Activated CD4-positive, alpha-beta memory T cell treated with anti-CD3 and anti-CD28 coated beads, Interleukin-2, amount 10 ng/mL, durations not matched to agents 7 days and 5 days (primary cell): Measurements from ENCODE around the gene TRPT1. TPM values are rescaled to one million over a fixed set of nuclear protein-coding genes. Genes with fewer than 3 reads are reported as not detected.

Experiments used
- CTCF ChIA-PET: fragments of 350-600 bp; sonication (Branson Sonifier 250); formaldehyde crosslinking; loops from one replicate; lab custom pipeline; 2021; ENCODE audit warnings: antibody characterized with exemption, inconsistent platforms; lab: Charles Lee
- POLR2A ChIA-PET: fragments of 350-600 bp; sonication (Branson Sonifier 250); formaldehyde crosslinking; loops from one replicate; lab custom pipeline; 2021; ENCODE audit warnings: antibody characterized with exemption; lab: Charles Lee
- DNase-seq: peaks from one replicate; pipeline ENCODE4 v3.0.0-alpha.2; 2020
- H3K27ac Mint-ChIP-seq: one replicate; pipeline ENCODE4 v1.8.0; 2021; ENCODE audit warnings: mild to moderate bottlenecking, mixed read lengths
- H3K27me3 Mint-ChIP-seq: one replicate; pipeline ENCODE4 v1.8.0; 2021; ENCODE audit warnings: mixed read lengths
- H3K36me3 Mint-ChIP-seq: one replicate; pipeline ENCODE4 v1.8.0; 2021; ENCODE audit warnings: low read depth, mixed read lengths
- H3K4me1 Mint-ChIP-seq: one replicate; pipeline ENCODE4 v1.8.0; 2021; ENCODE audit warnings: mixed read lengths
- H3K4me3 Mint-ChIP-seq: one replicate; pipeline ENCODE4 v1.8.0; 2021; ENCODE audit warnings: mild to moderate bottlenecking, mixed read lengths
- H3K9me3 Mint-ChIP-seq: one replicate; pipeline ENCODE4 v1.8.0; 2021; ENCODE audit warnings: mixed read lengths
- total RNA-seq, 2 experiments: library from RNA; stranded (reverse); gene quantifications; one replicate each; pipeline ENCODE4 v1.2.3, GENCODE V29; 2021

TRPT1 gene
- total RNA-seq, 2 experiments from 2014 or later = 34.7 to 35.3 TPM

GRCh38 chr11:64210301-64211020 lies 15.5 kb downstream of the TRPT1 start:
- CTCF ChIA-PET = interaction anchor here (0.8 kb wide), 1 partner anchor 61 kb away, joined by 4 read pairs; no protein-coding TSS in a partner anchor
- POLR2A ChIA-PET = interaction anchor here (0.5 to 11.9 kb wide), 6 partner anchors 10 to 91 kb away, joined by 3 to 275 read pairs (median 8); partner anchors contain the start of genes FKBP2, NUDT22, STIP1 and TRPT1
- Mint-ChIP-seq H3K4me1 (peaks cover 49% of the 10 kb centered on the region), H3K36me3 (peaks cover 77% of the 10 kb centered on the region), H3K9me3 (no peaks in the 10 kb centered on the region), H3K4me3 (no peak overlapping the region), H3K27me3 (no peaks in the 10 kb centered on the region), H3K27ac (no peak overlapping the region)
- no peak for DNase-seq

- peaks cover 53% of the 10 kb centered on the region for H3K4me1 Mint-ChIP-seq
- peak overlapping the region; percentile 96 for H3K27ac Mint-ChIP-seq
- H3K36me3 Mint-ChIP-seq = peaks cover 74% of the 10 kb centered on the region
- no peak overlapping the region for H3K4me3 Mint-ChIP-seq
- H3K27me3 Mint-ChIP-seq = no peaks in the 10 kb centered on the region
- no peak for DNase-seq
- ChIA-PET POLR2A (interaction anchor here (1.2 to 11.9 kb wide), 4 partner anchors 11 to 61 kb away, joined by 3 to 275 read pairs (median 180); partner anchors contain the start of genes NUDT22, STIP1 and TRPT1), CTCF (no interaction called here)
- no peaks in the 10 kb centered on the region for H3K9me3 Mint-ChIP-seq
Measured at GRCh38 chr11:64209563-64209843, 16.5 kb downstream of the TRPT1 start.

GRCh38 chr11:64208796-64209562 lies 17.0 kb downstream of the TRPT1 start:
- no peak for DNase-seq
- POLR2A ChIA-PET = interaction anchor here (1.1 to 11.9 kb wide), 10 partner anchors 12 to 343 kb away, joined by 3 to 275 read pairs (median 48); partner anchors contain the start of genes CATSPERZ, DNAJC4, ESRRA and FKBP2
- H3K27me3 Mint-ChIP-seq = no peaks in the 10 kb centered on the region
- no peaks in the 10 kb centered on the region for H3K9me3 Mint-ChIP-seq
- CTCF ChIA-PET = interaction anchor here (5.4 to 7.0 kb wide), 2 partner anchors 23 to 94 kb away, joined by 71 to 154 read pairs; partner anchors contain the start of genes CATSPERZ, ESRRA and STIP1
- H3K4me1 Mint-ChIP-seq = peaks cover 58% of the 10 kb centered on the region
- peak overlapping the region; percentile 96 for H3K27ac Mint-ChIP-seq
- peak overlapping the region; percentile 51 for H3K4me3 Mint-ChIP-seq
- H3K36me3 Mint-ChIP-seq = peaks cover 77% of the 10 kb centered on the region

- POLR2A ChIA-PET = interaction anchor here (1.1 to 11.9 kb wide), 16 partner anchors 13 to 537 kb away, joined by 3 to 275 read pairs (median 20); partner anchors contain the start of genes BAD, CATSPERZ, DNAJC4 and ESRRA
- Mint-ChIP-seq H3K4me3 (peak overlapping the region; percentile 86), H3K27ac (peak overlapping the region; percentile 96), H3K27me3 (no peaks in the 10 kb centered on the region), H3K36me3 (peaks cover 81% of the 10 kb centered on the region), H3K4me1 (peaks cover 61% of the 10 kb centered on the region), H3K9me3 (no peaks in the 10 kb centered on the region)
- CTCF ChIA-PET = interaction anchor here (1.5 to 7.0 kb wide), 6 partner anchors 20 to 134 kb away, joined by 5 to 154 read pairs (median 25); partner anchors contain the start of genes CATSPERZ, DNAJC4, ESRRA and NUDT22
- DNase-seq = no peak
Measured at GRCh38 chr11:64208086-64208795, 17.7 kb downstream of the TRPT1 start.

- POLR2A ChIA-PET = interaction anchor here (0.6 to 11.9 kb wide), 24 partner anchors 13 to 1326 kb away, joined by 3 to 275 read pairs (median 10); partner anchors contain the start of genes BAD, CATSPERZ, DNAJC4 and ESRRA
- Mint-ChIP-seq H3K27ac (peak overlapping the region; percentile 96), H3K4me3 (peak overlapping the region; percentile 86), H3K4me1 (peaks cover 60% of the 10 kb centered on the region), H3K36me3 (peaks cover 81% of the 10 kb centered on the region), H3K9me3 (no peaks in the 10 kb centered on the region), H3K27me3 (no peaks in the 10 kb centered on the region)
- CTCF ChIA-PET = interaction anchor here (0.6 to 7.0 kb wide), 14 partner anchors 8 to 149 kb away, joined by 3 to 154 read pairs (median 8); partner anchors contain the start of genes BAD, CATSPERZ, DNAJC4 and ESRRA
- DNase-seq = peak; percentile 88
Measured at GRCh38 chr11:64207256-64208085, 18.5 kb downstream of the TRPT1 start.

GRCh38 chr11:64206457-64207255 lies 19.3 kb downstream of the TRPT1 start, which contains the start of gene FERMT3:
Gene FERMT3 (plus strand): TSS chr11:64206721. CDS start chr11:64207365, 644 bp downstream.
- peak within 1 kb of the TSS; percentile 96 for H3K27ac Mint-ChIP-seq
- H3K27me3 Mint-ChIP-seq = no peaks in the 10 kb centered on the region
- ChIA-PET POLR2A (interaction anchor here (0.6 to 11.9 kb wide), 28 partner anchors 14 to 1325 kb away, joined by 3 to 275 read pairs (median 8); partner anchors contain the start of genes BAD, CATSPERZ, CCDC88B and DNAJC4), CTCF (interaction anchor here (0.6 to 7.0 kb wide), 18 partner anchors 9 to 150 kb away, joined by 3 to 154 read pairs (median 6); partner anchors contain the start of genes BAD, CATSPERZ, DNAJC4 and ESRRA)
- no peaks in the 10 kb centered on the region for H3K9me3 Mint-ChIP-seq
- peak within 1 kb of the TSS; percentile 86 for H3K4me3 Mint-ChIP-seq
- peaks cover 80% of the 10 kb centered on the region for H3K36me3 Mint-ChIP-seq
- DNase-seq = peak; percentile 86
- H3K4me1 Mint-ChIP-seq = peaks cover 55% of the 10 kb centered on the region

GRCh38 chr11:64204464-64204989 lies 21.5 kb downstream of the TRPT1 start:
- H3K27ac Mint-ChIP-seq = peak overlapping the region; percentile 81
- H3K9me3 Mint-ChIP-seq = no peaks in the 10 kb centered on the region
- peak overlapping the region; percentile 48 for H3K4me3 Mint-ChIP-seq
- peak; percentile 84 for DNase-seq
- H3K4me1 Mint-ChIP-seq = peaks cover 52% of the 10 kb centered on the region
- peaks cover 85% of the 10 kb centered on the region for H3K36me3 Mint-ChIP-seq
- ChIA-PET CTCF (interaction anchor here (0.7 to 7.0 kb wide), 26 partner anchors 9 to 156 kb away, joined by 3 to 154 read pairs (median 6); partner anchors contain the start of genes BAD, CATSPERZ, DNAJC4 and ESRRA), POLR2A (interaction anchor here (0.8 to 11.9 kb wide), 12 partner anchors 14 to 230 kb away, joined by 3 to 275 read pairs (median 21); partner anchors contain the start of genes CATSPERZ, CCDC88B, COX8A and ESRRA)
- no peaks in the 10 kb centered on the region for H3K27me3 Mint-ChIP-seq

GRCh38 chr11:64204080-64204440 lies 21.9 kb downstream of the TRPT1 start:
- DNase-seq = no peak
- H3K36me3 Mint-ChIP-seq = peaks cover 84% of the 10 kb centered on the region
- H3K27ac Mint-ChIP-seq = peak overlapping the region; percentile 81
- no peaks in the 10 kb centered on the region for H3K27me3 Mint-ChIP-seq
- H3K4me3 Mint-ChIP-seq = no peak overlapping the region
- POLR2A ChIA-PET = interaction anchor here (0.8 to 11.9 kb wide), 11 partner anchors 13 to 230 kb away, joined by 3 to 275 read pairs (median 35); partner anchors contain the start of genes CATSPERZ, CCDC88B, COX8A and ESRRA
- peaks cover 48% of the 10 kb centered on the region for H3K4me1 Mint-ChIP-seq
- CTCF ChIA-PET = interaction anchor here (0.7 to 7.0 kb wide), 24 partner anchors 9 to 157 kb away, joined by 3 to 154 read pairs (median 7); partner anchors contain the start of genes BAD, CATSPERZ, DNAJC4 and ESRRA
- H3K9me3 Mint-ChIP-seq = no peaks in the 10 kb centered on the region

GRCh38 chr11:64203421-64204079 lies 22.4 kb downstream of the TRPT1 start:
- ChIA-PET CTCF (interaction anchor here (0.6 to 7.0 kb wide), 10 partner anchors 11 to 108 kb away, joined by 3 to 154 read pairs (median 14); partner anchors contain the start of genes CATSPERZ, DNAJC4, ESRRA and NUDT22), POLR2A (interaction anchor here (1.7 to 11.9 kb wide), 7 partner anchors 13 to 229 kb away, joined by 3 to 275 read pairs (median 87); partner anchors contain the start of genes CATSPERZ, COX8A, ESRRA and NUDT22)
- peaks cover 44% of the 10 kb centered on the region for H3K4me1 Mint-ChIP-seq
- peak overlapping the region; percentile 12 for H3K27ac Mint-ChIP-seq
- H3K4me3 Mint-ChIP-seq = no peak overlapping the region
- peaks cover 84% of the 10 kb centered on the region for H3K36me3 Mint-ChIP-seq
- DNase-seq = no peak
- no peaks in the 10 kb centered on the region for H3K9me3 Mint-ChIP-seq
- no peaks in the 10 kb centered on the region for H3K27me3 Mint-ChIP-seq
